Measurements from ENCODE around the gene BCAR1.

- TF ChIP-seq POLR2A (IDR thresholded peaks at IDR 0.05; ENCODE audit: low read depth, low read length) (no peak), POLR2AphosphoS5 (IDR thresholded peaks at IDR 0.05; ENCODE audit: low read depth, low read length) (no peak), TAF1 (IDR thresholded peaks at IDR 0.05; ENCODE audit: low read depth, low read length) (no peak), POU2F2 (IDR thresholded peaks at IDR 0.05; ENCODE audit: low read depth, low read length) (no peak), PAX5 (IDR thresholded peaks at IDR 0.05; ENCODE audit: insufficient read depth, low read length, severe bottlenecking) (no peak), SPI1 (IDR thresholded peaks at IDR 0.05; ENCODE audit: low read depth, low read length) (no peak)
These were observed 20.8 kb downstream of the BCAR1 start for GRCh38 chr16:75230471-75231110.
